ENCODE data around the gene PDLIM5.

PDLIM5 gene

GRCh38 chr4:94700298-94700697 lies 248.6 kb downstream of the PDLIM5 start:
- no peak for DNase-seq (ENCODE audit: low read depth)

GRCh38 chr4:94701631-94702300 lies 250.0 kb downstream of the PDLIM5 start:
- DNase-seq (ENCODE audit: low read depth): no peak

- no peak for DNase-seq (ENCODE audit: low read depth)
Observed at GRCh38 chr4:94711635-94712034, 259.9 kb downstream of the PDLIM5 start.

- DNase-seq (ENCODE audit: low read depth): no peak
Observed at GRCh38 chr4:94714365-94715160, 262.8 kb downstream of the PDLIM5 start.

GRCh38 chr4:94715726-94716125 lies 264.0 kb downstream of the PDLIM5 start:
- DNase-seq (ENCODE audit: low read depth): no peak
